Upper lobe of right lung (tissue), 1 donor: ENCODE data around the gene GJA9. TPM values are rescaled to one million over a fixed set of nuclear protein-coding genes. Genes with fewer than 3 reads are reported as not detected.

ENCODE experiments used
- ATAC-seq: fragments of 200-7000 bp; cut with Tn5 transposase; one replicate; pipeline ENCODE4 v1.9.1; 2020; ENCODE audit warnings: mild to moderate bottlenecking, moderate library complexity
- DNase-seq: peaks from one replicate; pipeline ENCODE4 v3.0.0-alpha.2; 2020
- H3K27ac ChIP-seq: fragments of 200-600 bp; one replicate; pipeline ENCODE4 v1.8.0; 2022
- H3K27me3 ChIP-seq: fragments of 200-600 bp; one replicate; pipeline ENCODE4 v1.8.0; 2022; ENCODE audit warnings: mild to moderate bottlenecking
- H3K36me3 ChIP-seq: fragments of 200-600 bp; one replicate; pipeline ENCODE4 v1.8.0; 2022
- H3K4me1 ChIP-seq: fragments of 200-600 bp; one replicate; pipeline ENCODE4 v1.8.0; 2022
- H3K4me3 ChIP-seq: fragments of 200-600 bp; one replicate; pipeline ENCODE4 v1.8.0; 2022; ENCODE audit warnings: mild to moderate bottlenecking
- H3K9me3 ChIP-seq: fragments of 200-600 bp; one replicate; pipeline ENCODE4 v1.8.0; 2022
- intact Hi-C: fragments of 100-400 bp; cut with DNase I; formaldehyde crosslinking; loops from one replicate; pipeline ENCODE4 v1.11.0; 2022
- total RNA-seq: library from RNA; stranded (reverse); fragmentation: NEBNext Ultra II Directional; extraction: Animal tissue kit (Norgen Biotek cat#: 25700); gene quantifications from one replicate; pipeline ENCODE4 v1.2.1, GENCODE V29; 2021
- TF ChIP-seq, protein P1 (sequence below): fragments of 200-600 bp; IDR thresholded peaks from one replicate; pipeline ENCODE4 v1.8.0; 2022; ENCODE audit warnings: antibody characterized with exemption
- donor health status: DM: no; HTN: yes; CAD: no; lungs with severe emphysema.

GJA9 gene
- total RNA-seq, 1 donor from 2014 or later = not detected

GRCh38 chr1:38873027-38873969, 8.1 kb downstream of the GJA9 start, which contains the start of gene MYCBP:
TSS of gene MYCBP (minus strand) at chr1:38873348. CDS start at chr1:38873305, 43 bp downstream.
- Histone ChIP-seq H3K4me3 (peak within 1 kb of the TSS; percentile 91), H3K27me3 (no peaks in the 10 kb centered on the region), H3K9me3 (no peaks in the 10 kb centered on the region), H3K4me1 (peaks cover 11% of the 10 kb centered on the region), H3K27ac (peak within 1 kb of the TSS; percentile 77), H3K36me3 (no peaks in the 10 kb centered on the region)
- intact Hi-C loops = no loop called here
- ATAC-seq = peak; percentile 100
- TF ChIP-seq, protein P1, sequence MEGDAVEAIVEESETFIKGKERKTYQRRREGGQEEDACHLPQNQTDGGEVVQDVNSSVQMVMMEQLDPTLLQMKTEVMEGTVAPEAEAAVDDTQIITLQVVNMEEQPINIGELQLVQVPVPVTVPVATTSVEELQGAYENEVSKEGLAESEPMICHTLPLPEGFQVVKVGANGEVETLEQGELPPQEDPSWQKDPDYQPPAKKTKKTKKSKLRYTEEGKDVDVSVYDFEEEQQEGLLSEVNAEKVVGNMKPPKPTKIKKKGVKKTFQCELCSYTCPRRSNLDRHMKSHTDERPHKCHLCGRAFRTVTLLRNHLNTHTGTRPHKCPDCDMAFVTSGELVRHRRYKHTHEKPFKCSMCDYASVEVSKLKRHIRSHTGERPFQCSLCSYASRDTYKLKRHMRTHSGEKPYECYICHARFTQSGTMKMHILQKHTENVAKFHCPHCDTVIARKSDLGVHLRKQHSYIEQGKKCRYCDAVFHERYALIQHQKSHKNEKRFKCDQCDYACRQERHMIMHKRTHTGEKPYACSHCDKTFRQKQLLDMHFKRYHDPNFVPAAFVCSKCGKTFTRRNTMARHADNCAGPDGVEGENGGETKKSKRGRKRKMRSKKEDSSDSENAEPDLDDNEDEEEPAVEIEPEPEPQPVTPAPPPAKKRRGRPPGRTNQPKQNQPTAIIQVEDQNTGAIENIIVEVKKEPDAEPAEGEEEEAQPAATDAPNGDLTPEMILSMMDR = peak; percentile 28
- DNase-seq = peak; percentile 98

GRCh38 chr1:38872401-38873026, 8.9 kb downstream of the GJA9 start:
- no peaks in the 10 kb centered on the region for H3K9me3 ChIP-seq
- peak; percentile 3 for ATAC-seq
- DNase-seq = no peak
- peaks cover 11% of the 10 kb centered on the region for H3K4me1 ChIP-seq
- TF ChIP-seq, protein P1 = no peak
- no peaks in the 10 kb centered on the region for H3K27me3 ChIP-seq
- H3K36me3 ChIP-seq = no peaks in the 10 kb centered on the region
- peak overlapping the region; percentile 73 for H3K27ac ChIP-seq
- H3K4me3 ChIP-seq = peak overlapping the region; percentile 91
- intact Hi-C loops = no loop called here

- H3K36me3 ChIP-seq = peaks cover 6% of the 10 kb centered on the region
- no peaks in the 10 kb centered on the region for H3K27me3 ChIP-seq
- H3K4me3 ChIP-seq = no peak overlapping the region
- H3K27ac ChIP-seq = no peak overlapping the region
- no peaks in the 10 kb centered on the region for H3K9me3 ChIP-seq
- DNase-seq = no peak
- intact Hi-C loops = no loop called here
- peaks cover 11% of the 10 kb centered on the region for H3K4me1 ChIP-seq
- no peak for ATAC-seq
- TF ChIP-seq, protein P1 = no peak
Observed at GRCh38 chr1:38870996-38871395, 10.4 kb downstream of the GJA9 start.

- Histone ChIP-seq H3K36me3 (peaks cover 19% of the 10 kb centered on the region), H3K4me1 (peaks cover 11% of the 10 kb centered on the region), H3K27me3 (no peaks in the 10 kb centered on the region), H3K27ac (no peak overlapping the region), H3K4me3 (no peak overlapping the region), H3K9me3 (no peaks in the 10 kb centered on the region)
- intact Hi-C loops = no loop called here
- ATAC-seq (no peak), DNase-seq (no peak)
- TF ChIP-seq, protein P1 = no peak
Observed at GRCh38 chr1:38867208-38867607, 14.2 kb downstream of the GJA9 start.

DNA sequence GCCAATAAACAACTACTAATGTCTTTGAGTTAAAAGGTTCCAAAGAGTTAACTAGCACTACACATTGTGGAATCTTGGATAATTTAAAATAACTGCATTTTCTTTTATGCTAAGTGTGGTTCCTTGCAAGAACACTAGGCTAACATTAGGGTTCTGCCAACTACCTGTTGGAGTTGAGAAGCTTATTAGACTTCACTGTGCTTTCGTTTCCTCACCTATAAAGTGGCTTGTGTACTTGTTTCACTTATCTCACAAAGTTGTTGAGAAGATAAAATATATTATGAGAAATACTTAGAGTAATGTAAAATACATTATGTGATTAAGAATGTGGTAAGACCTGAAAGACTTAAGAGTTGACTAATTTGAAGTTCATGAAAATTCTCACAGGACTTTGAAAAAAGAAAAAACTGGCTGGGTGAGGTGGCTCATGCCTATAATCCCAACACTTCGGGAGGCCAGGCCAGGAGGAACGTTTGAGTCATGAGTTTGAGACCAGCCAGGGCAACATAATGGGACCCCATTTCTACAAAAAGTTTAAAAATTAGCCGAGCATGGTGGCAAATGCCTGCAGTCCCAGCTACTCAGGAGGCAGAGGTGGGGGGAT, 16.2 kb downstream of the GJA9 start:
- ATAC-seq = no peak
- Histone ChIP-seq H3K4me3 (no peak overlapping the region), H3K27ac (no peak overlapping the region), H3K4me1 (peaks cover 20% of the 10 kb centered on the region), H3K27me3 (no peaks in the 10 kb centered on the region), H3K9me3 (no peaks in the 10 kb centered on the region), H3K36me3 (peaks cover 19% of the 10 kb centered on the region)
- TF ChIP-seq, protein P1 = no peak
- no peak for DNase-seq
- intact Hi-C loops = no loop called here
